ENCODE results near the gene MLLT3.
A peak's percentile ranks its signal among the peaks of the same experiment; 100 is the strongest.
"Not testable (repeated sequence)": the region's sequence is repeated elsewhere in the genome, so short reads cannot be mapped to it uniquely, and the experiment has no call there.

Gene MLLT3

GRCh38 chr9:20622330-20623020 is at the start of gene MLLT3:
TSS of gene MLLT3 (minus strand) at chr9:20622499.
- peak; percentile 95 for DNase-seq (ENCODE audit: low read depth)

GRCh38 chr9:20671635-20672034 is 49.3 kb upstream of the MLLT3 start:
- DNase-seq (ENCODE audit: low read depth): no peak

- no peak for DNase-seq (ENCODE audit: low read depth)
Measured at GRCh38 chr9:20670395-20670794, 48.1 kb upstream of the MLLT3 start.

- no peak for DNase-seq (ENCODE audit: low read depth)
Measured at GRCh38 chr9:20664501-20664900, 42.2 kb upstream of the MLLT3 start.

- DNase-seq (ENCODE audit: low read depth): no peak
Measured at GRCh38 chr9:20663133-20663532, 40.8 kb upstream of the MLLT3 start.

- DNase-seq (ENCODE audit: low read depth): no peak
Measured at GRCh38 chr9:20662156-20662555, 39.9 kb upstream of the MLLT3 start.

GRCh38 chr9:20659474-20659967 is 37.2 kb upstream of the MLLT3 start:
- no peak for DNase-seq (ENCODE audit: low read depth)

GRCh38 chr9:20658677-20659473 is 36.6 kb upstream of the MLLT3 start:
- DNase-seq (ENCODE audit: low read depth): no peak

GRCh38 chr9:20658246-20658667 is 36.0 kb upstream of the MLLT3 start:
- DNase-seq (ENCODE audit: low read depth): not testable (repeated sequence)

GRCh38 chr9:20651939-20652338 is 29.6 kb upstream of the MLLT3 start:
- no peak for DNase-seq (ENCODE audit: low read depth)

- DNase-seq (ENCODE audit: low read depth): no peak
Measured at GRCh38 chr9:20650750-20651299, 28.5 kb upstream of the MLLT3 start.

- no peak for DNase-seq (ENCODE audit: low read depth)
Measured at GRCh38 chr9:20650313-20650712, 28.0 kb upstream of the MLLT3 start.

GRCh38 chr9:20649381-20649780 is 27.1 kb upstream of the MLLT3 start:
- no peak for DNase-seq (ENCODE audit: low read depth)

- DNase-seq (ENCODE audit: low read depth): no peak
Measured at GRCh38 chr9:20646656-20647055, 24.4 kb upstream of the MLLT3 start.

GRCh38 chr9:20643660-20644059 is 21.4 kb upstream of the MLLT3 start:
- DNase-seq (ENCODE audit: low read depth): no peak

GRCh38 chr9:20642045-20642444 is 19.7 kb upstream of the MLLT3 start:
- DNase-seq (ENCODE audit: low read depth): no peak

GRCh38 chr9:20640331-20641187 is 18.3 kb upstream of the MLLT3 start:
- peak; percentile 67 for DNase-seq (ENCODE audit: low read depth)

GRCh38 chr9:20636888-20637440 is 14.7 kb upstream of the MLLT3 start:
- DNase-seq (ENCODE audit: low read depth): no peak

GRCh38 chr9:20634895-20635294 is 12.6 kb upstream of the MLLT3 start:
- DNase-seq (ENCODE audit: low read depth): no peak

- DNase-seq (ENCODE audit: low read depth): no peak
Measured at GRCh38 chr9:20632705-20633104, 10.4 kb upstream of the MLLT3 start.

- DNase-seq (ENCODE audit: low read depth): no peak
Measured at GRCh38 chr9:20630241-20630943, 8.1 kb upstream of the MLLT3 start.
